ES-I3 (cell line): ENCODE results near the gene INMT.

Source experiments
- H3K36me3 ChIP-seq: 2 replicates; pipeline ENCODE4 v1.6.1; 2013; ENCODE audit warnings: mild to moderate bottlenecking, low read length, control low read depth, moderate library complexity; ENCODE audit not compliant: insufficient read depth
- H3K4me1 ChIP-seq: 2 replicates; pipeline ENCODE4 v1.6.1; 2013; ENCODE audit warnings: mild to moderate bottlenecking, control low read depth, low read length; ENCODE audit not compliant: insufficient read depth
- H3K9ac ChIP-seq: 2 replicates; pipeline ENCODE4 v1.6.1; 2013; ENCODE audit warnings: low read depth, mild to moderate bottlenecking, low read length, moderate library complexity
- H3K9me3 ChIP-seq: 2 replicates; pipeline ENCODE4 v1.6.1; 2013; ENCODE audit warnings: mild to moderate bottlenecking, low read length, moderate library complexity; ENCODE audit not compliant: control insufficient read depth, insufficient read depth

Gene INMT

GRCh38 chr7:30771880-30772425 is 20.0 kb downstream of the INMT start:
- Histone ChIP-seq H3K9me3 (no peaks in the 10 kb centered on the region), H3K4me1 (no peaks in the 10 kb centered on the region), H3K36me3 (no peaks in the 10 kb centered on the region), H3K9ac (peak overlapping the region; percentile 70)

- Histone ChIP-seq H3K9ac (no peak overlapping the region), H3K4me1 (no peaks in the 10 kb centered on the region), H3K9me3 (no peaks in the 10 kb centered on the region), H3K36me3 (no peaks in the 10 kb centered on the region)
Measured at GRCh38 chr7:30772984-30773383, 21.0 kb downstream of the INMT start.

GRCh38 chr7:30775992-30776391 is 24.1 kb downstream of the INMT start:
- Histone ChIP-seq H3K36me3 (no peaks in the 10 kb centered on the region), H3K9ac (no peak overlapping the region), H3K4me1 (no peaks in the 10 kb centered on the region), H3K9me3 (no peaks in the 10 kb centered on the region)

GRCh38 chr7:30776971-30777370 is 25.0 kb downstream of the INMT start:
- no peaks in the 10 kb centered on the region for H3K9me3 ChIP-seq
- no peaks in the 10 kb centered on the region for H3K4me1 ChIP-seq
- no peaks in the 10 kb centered on the region for H3K36me3 ChIP-seq
- no peak overlapping the region for H3K9ac ChIP-seq

GRCh38 chr7:30778255-30779025 is 26.5 kb downstream of the INMT start:
- no peaks in the 10 kb centered on the region for H3K36me3 ChIP-seq

GRCh38 chr7:30779574-30779973 is 27.6 kb downstream of the INMT start:
- H3K9ac ChIP-seq, result no peak overlapping the region
- H3K36me3 ChIP-seq, result no peaks in the 10 kb centered on the region
- no peaks in the 10 kb centered on the region for H3K4me1 ChIP-seq

More at GRCh38 chr7:30778255-30779025, 26.5 kb downstream of the INMT start:
- no peaks in the 10 kb centered on the region for H3K9me3 ChIP-seq
- no peaks in the 10 kb centered on the region for H3K4me1 ChIP-seq
- no peak overlapping the region for H3K9ac ChIP-seq

GRCh38 chr7:30780941-30781340 is 29.0 kb downstream of the INMT start:
- no peaks in the 10 kb centered on the region for H3K4me1 ChIP-seq

More at GRCh38 chr7:30779574-30779973, 27.6 kb downstream of the INMT start:
- no peaks in the 10 kb centered on the region for H3K9me3 ChIP-seq

GRCh38 chr7:30782690-30783089 is 30.8 kb downstream of the INMT start:
- Histone ChIP-seq H3K9me3 (no peaks in the 10 kb centered on the region), H3K9ac (no peak overlapping the region), H3K4me1 (no peaks in the 10 kb centered on the region), H3K36me3 (peaks cover 5% of the 10 kb centered on the region; the same call in 1 of the 2 replicates)

More at GRCh38 chr7:30780941-30781340, 29.0 kb downstream of the INMT start:
- H3K9me3 ChIP-seq, result no peaks in the 10 kb centered on the region
- H3K9ac ChIP-seq, result no peak overlapping the region
- H3K36me3 ChIP-seq, result 0 out of 2 replicates have a peak, but pooled peaks cover 3% of the 10 kb centered on the region

GRCh38 chr7:30785786-30786185 is 33.9 kb downstream of the INMT start:
- Histone ChIP-seq H3K4me1 (0 out of 2 replicates have a peak, but pooled peaks cover 3% of the 10 kb centered on the region), H3K9me3 (no peaks in the 10 kb centered on the region), H3K36me3 (peaks cover 5% of the 10 kb centered on the region; the same call in 1 of the 2 replicates), H3K9ac (no peak overlapping the region)

GRCh38 chr7:30787486-30787885 is 35.6 kb downstream of the INMT start:
- no peak overlapping the region for H3K9ac ChIP-seq
- peaks cover 4% of the 10 kb centered on the region; the same call in 1 of the 2 replicates for H3K4me1 ChIP-seq
- H3K9me3 ChIP-seq, result no peaks in the 10 kb centered on the region
- peaks cover 5% of the 10 kb centered on the region; the same call in 1 of the 2 replicates for H3K36me3 ChIP-seq

- Histone ChIP-seq H3K4me1 (peaks cover 4% of the 10 kb centered on the region; the same call in 1 of the 2 replicates), H3K9ac (no peak overlapping the region), H3K9me3 (no peaks in the 10 kb centered on the region), H3K36me3 (peaks cover 5% of the 10 kb centered on the region; the same call in 1 of the 2 replicates)
Measured at GRCh38 chr7:30788640-30789333, 36.9 kb downstream of the INMT start.

- Histone ChIP-seq H3K9me3 (no peaks in the 10 kb centered on the region), H3K4me1 (peaks cover 4% of the 10 kb centered on the region; the same call in 1 of the 2 replicates), H3K36me3 (peaks cover 5% of the 10 kb centered on the region; the same call in 1 of the 2 replicates), H3K9ac (no peak overlapping the region)
Measured at GRCh38 chr7:30789334-30789711, 37.4 kb downstream of the INMT start.

- H3K9me3 ChIP-seq, result no peaks in the 10 kb centered on the region
Measured at GRCh38 chr7:30790356-30790755, 38.4 kb downstream of the INMT start.

GRCh38 chr7:30791114-30791513 is 39.2 kb downstream of the INMT start:
- Histone ChIP-seq H3K4me1 (peaks cover 8% of the 10 kb centered on the region; the same call in 1 of the 2 replicates), H3K36me3 (peaks cover 2% of the 10 kb centered on the region; the same call in 1 of the 2 replicates), H3K9ac (no peak overlapping the region), H3K9me3 (no peaks in the 10 kb centered on the region)

More at GRCh38 chr7:30790356-30790755, 38.4 kb downstream of the INMT start:
- H3K9ac ChIP-seq, result no peak overlapping the region
- H3K36me3 ChIP-seq, result peaks cover 5% of the 10 kb centered on the region; the same call in 1 of the 2 replicates
- H3K4me1 ChIP-seq, result peaks cover 4% of the 10 kb centered on the region; the same call in 1 of the 2 replicates
